ENCODE measurements around the gene RNF115.
"Not testable (repeated sequence)": the region's sequence is repeated elsewhere in the genome, so short reads cannot be mapped to it uniquely, and the experiment has no call there.

RNF115 gene

GRCh38 chr1:145826030-145826429 is 2.1 kb upstream of the RNF115 start:
- DNase-seq = no peak

- DNase-seq = peak; percentile 32
Measured at GRCh38 chr1:145824499-145824842, 576 bp upstream of the RNF115 start.

GRCh38 chr1:145822779-145823331 is 1.0 kb downstream of the RNF115 start:
- DNase-seq = not testable (repeated sequence)

- DNase-seq = not testable (repeated sequence)
Measured at GRCh38 chr1:145818095-145818494, 5.8 kb downstream of the RNF115 start.

GRCh38 chr1:145812977-145813810 is 10.7 kb downstream of the RNF115 start:
- DNase-seq = not testable (repeated sequence)

GRCh38 chr1:145806844-145807243 is 17.1 kb downstream of the RNF115 start:
- DNase-seq = no peak

GRCh38 chr1:145806408-145806807 is 17.5 kb downstream of the RNF115 start:
- no peak for DNase-seq

GRCh38 chr1:145805057-145805456 is 18.8 kb downstream of the RNF115 start:
- no peak for DNase-seq

- DNase-seq = no peak
Measured at GRCh38 chr1:145804235-145805045, 19.5 kb downstream of the RNF115 start.

GRCh38 chr1:145799806-145800205 is 24.1 kb downstream of the RNF115 start:
- DNase-seq = no peak

GRCh38 chr1:145796753-145797152 is 27.1 kb downstream of the RNF115 start:
- DNase-seq = no peak

- DNase-seq = no peak
Measured at GRCh38 chr1:145795257-145795881, 28.5 kb downstream of the RNF115 start.

GRCh38 chr1:145792484-145792883 is 31.4 kb downstream of the RNF115 start:
- DNase-seq = no peak

GRCh38 chr1:145791860-145792259 is 32.0 kb downstream of the RNF115 start:
- not testable (repeated sequence) for DNase-seq

GRCh38 chr1:145788580-145788979 is 35.3 kb downstream of the RNF115 start:
- no peak for DNase-seq

- DNase-seq = no peak
Measured at GRCh38 chr1:145786271-145786670, 37.6 kb downstream of the RNF115 start.

GRCh38 chr1:145785547-145785946 is 38.3 kb downstream of the RNF115 start:
- DNase-seq = no peak

GRCh38 chr1:145784409-145784808 is 39.5 kb downstream of the RNF115 start:
- DNase-seq = no peak

GRCh38 chr1:145782272-145783099 is 41.4 kb downstream of the RNF115 start:
- no peak for DNase-seq

GRCh38 chr1:145778146-145778540 is 45.8 kb downstream of the RNF115 start:
- DNase-seq = no peak

- no peak for DNase-seq
Measured at GRCh38 chr1:145777357-145778145, 46.3 kb downstream of the RNF115 start.

GRCh38 chr1:145773423-145773822 is 50.5 kb downstream of the RNF115 start:
- DNase-seq = no peak

All from SHP77 treated with DMSO at 0.1 percent for 48 hours (cell line).